M059J (cell line): ENCODE data around the gene PLXNA1. TPM values are rescaled to one million over a fixed set of nuclear protein-coding genes. Genes with fewer than 3 reads are reported as not detected.

ENCODE experiments used
- total RNA-seq: library from RNA; depleted of rRNA; stranded (reverse); fragments of >200 nt; shearing (Covaris generic); gene quantifications from 2 replicates; pipeline ENCODE4 v1.2.3, GENCODE V29; 2014; rRNA removed

PLXNA1 gene
- total RNA-seq, 1 experiment from 2014 or later, result 23.1 TPM

Other genes with a start within 250 kb of the PLXNA1 start
- not detected in 2 replicates for gene PRR23E, start 210.0 kb downstream of the PLXNA1 start, total RNA-seq